Bone marrow (tissue), 2 donors: Measurements from ENCODE around the gene SLC16A8.
A peak's percentile ranks its signal among the peaks of the same experiment; 100 is the strongest.

ENCODE experiments used
- DNase-seq, 2 donors: peaks; one replicate each; lab custom pipeline; 2025; lab: John Stamatoyannopoulos, UW

Gene SLC16A8

DNA sequence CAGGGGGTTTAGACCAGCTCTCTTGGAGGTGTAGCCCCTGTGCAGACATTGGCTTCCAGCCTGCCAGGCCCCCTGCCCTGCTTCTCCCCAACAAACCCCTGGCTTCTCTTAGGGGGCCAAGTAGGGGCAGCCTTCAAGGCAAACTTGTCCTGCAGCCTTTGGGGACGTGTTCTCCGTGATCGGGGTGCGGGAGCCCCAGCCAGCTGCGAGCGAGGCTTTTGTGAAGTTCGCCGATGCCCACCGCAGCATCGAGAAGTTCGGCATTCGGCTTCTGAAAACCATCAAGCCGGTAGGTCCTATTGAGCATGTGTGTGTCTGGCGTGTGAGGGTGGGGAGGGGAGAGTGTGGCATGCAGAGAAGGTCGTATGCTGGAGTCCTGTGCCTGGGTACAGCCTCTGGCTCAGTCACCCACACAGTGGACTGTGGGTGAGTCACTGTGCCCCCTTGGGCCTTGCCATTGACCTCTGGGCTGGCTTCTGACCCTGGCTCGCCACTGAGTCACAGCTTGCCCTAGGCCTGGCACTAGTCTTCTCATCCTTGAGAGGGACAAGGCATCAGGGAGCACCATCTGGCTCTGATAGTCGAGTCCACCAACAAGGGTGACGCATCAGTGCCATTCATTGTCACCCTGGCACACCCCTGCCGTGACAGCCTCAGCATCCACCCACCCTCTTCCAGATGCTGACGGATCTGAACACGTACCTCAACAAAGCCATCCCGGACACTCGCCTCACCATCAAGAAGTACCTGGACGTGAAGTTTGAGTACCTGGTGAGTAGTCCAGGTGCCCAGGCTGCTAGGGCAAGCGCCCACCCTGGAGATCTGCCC, 11.4 kb downstream of the SLC16A8 start:
- DNase-seq, result no peak

DNA sequence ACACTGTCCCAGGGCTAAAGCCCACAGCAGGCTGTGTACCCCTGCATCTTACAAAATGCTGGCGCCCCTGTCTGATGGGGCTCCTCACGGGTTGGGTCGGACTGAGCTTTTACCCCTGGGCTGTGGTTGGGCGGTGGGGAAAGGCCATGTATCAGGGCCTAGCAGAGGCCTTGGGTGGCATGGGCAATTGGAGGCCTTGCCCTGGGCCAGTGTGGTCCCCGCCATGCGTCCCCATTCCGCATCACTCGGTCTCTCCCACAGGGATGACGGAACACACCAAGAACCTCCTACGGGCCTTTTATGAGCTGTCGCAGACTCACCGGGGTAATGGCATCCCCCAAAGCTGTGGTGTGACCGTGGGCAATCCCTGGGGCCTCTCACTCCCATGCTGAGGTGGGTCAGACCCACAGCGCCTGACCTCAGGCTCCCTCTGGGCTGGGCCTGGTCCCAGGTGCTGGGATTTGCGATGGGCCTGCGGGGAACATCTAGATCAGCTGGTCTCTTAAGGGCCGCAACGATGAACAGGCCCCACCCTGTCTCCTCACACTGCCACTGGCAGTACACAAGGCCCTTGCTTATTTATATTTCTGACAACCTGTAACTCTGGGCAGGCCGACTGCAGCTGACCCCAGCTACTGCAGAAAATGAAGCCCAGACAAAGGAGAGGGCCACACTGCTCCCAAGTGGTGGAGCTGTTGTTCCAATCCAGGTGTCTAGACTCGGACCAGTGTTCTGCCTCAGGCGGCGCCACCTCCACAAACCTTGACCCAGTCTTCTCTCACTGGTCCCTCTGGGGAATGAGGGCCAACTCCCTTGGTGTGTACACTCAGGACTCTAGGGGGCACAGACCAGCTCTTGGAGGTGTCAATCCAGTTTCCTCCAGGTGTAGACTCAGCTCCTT, 12.3 kb downstream of the SLC16A8 start:
- no peak for DNase-seq

DNA sequence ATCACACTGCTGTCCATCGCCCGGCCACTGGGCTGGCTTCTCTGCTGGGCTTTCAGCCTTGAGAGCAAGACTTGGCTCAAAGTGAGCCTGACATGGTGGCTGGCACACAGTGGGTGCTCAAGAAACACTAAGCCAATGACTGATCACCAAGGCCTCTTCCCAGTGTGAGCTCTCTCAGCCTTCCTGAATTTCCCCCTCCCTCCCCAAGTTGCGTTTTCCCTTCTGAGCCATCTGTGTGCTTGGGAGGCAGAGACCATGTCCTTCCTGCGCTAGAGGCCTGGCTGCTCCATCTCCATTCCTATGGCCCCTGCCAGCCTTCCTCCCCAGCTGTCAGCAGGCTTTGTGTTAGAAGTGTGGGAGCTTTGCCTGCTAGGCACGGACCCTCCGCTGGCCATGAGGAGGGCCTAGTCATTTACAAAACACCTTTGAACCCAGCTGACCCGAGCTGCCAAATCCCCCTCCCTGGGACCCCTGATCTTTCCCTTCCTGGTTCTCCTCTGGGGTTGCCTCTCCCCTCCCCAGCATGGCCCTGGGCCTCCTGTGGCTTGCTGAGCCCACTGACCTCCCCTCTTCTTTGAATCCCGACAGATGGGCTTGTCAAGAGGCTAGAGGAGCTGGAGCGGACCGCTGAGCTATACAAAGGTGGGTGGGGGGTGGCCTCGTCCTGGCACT, 13.6 kb downstream of the SLC16A8 start:
- DNase-seq, result no peak

DNA sequence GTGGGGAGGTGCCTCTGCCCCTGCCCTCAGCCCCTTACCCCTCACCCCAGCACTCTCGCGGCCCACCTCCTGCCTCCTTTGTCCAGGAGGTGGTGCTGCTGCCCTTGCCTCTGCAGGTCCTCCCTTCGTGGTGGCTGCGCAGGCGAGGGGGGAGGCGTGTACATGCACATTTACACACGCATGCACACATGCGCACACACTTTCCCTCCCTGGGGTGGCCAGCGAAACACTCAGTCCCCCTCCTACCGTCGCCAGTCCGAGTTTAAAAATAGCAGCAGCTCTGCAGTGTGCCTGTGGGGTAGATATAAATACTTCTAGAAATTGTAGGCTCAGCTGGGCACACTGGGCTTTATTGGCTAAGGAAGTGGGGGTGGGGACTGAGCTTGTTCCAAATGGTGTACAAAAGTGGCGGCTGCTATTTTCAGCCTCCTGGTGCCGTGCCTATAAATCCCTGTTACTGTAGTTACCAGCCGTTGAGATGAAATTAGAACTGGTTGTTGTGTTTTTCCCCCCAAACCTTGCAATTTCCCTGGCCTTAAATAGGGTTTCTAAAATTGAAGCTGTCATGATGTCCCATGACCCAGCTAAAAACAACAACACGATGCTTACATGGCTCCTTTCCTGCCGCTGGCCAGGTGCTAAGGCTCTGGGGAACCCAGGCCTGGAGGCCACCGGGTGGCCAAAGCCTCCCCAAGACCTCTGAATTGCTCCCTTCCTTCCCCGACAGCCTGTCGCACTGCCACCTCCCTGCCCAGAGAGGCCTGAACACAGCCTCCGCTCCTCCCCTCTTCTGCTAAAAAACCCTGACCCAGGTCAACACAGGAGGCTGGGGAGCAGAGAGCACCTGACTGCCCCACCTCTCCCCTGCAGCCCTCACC, 14.4 kb downstream of the SLC16A8 start:
- no peak for DNase-seq

DNA sequence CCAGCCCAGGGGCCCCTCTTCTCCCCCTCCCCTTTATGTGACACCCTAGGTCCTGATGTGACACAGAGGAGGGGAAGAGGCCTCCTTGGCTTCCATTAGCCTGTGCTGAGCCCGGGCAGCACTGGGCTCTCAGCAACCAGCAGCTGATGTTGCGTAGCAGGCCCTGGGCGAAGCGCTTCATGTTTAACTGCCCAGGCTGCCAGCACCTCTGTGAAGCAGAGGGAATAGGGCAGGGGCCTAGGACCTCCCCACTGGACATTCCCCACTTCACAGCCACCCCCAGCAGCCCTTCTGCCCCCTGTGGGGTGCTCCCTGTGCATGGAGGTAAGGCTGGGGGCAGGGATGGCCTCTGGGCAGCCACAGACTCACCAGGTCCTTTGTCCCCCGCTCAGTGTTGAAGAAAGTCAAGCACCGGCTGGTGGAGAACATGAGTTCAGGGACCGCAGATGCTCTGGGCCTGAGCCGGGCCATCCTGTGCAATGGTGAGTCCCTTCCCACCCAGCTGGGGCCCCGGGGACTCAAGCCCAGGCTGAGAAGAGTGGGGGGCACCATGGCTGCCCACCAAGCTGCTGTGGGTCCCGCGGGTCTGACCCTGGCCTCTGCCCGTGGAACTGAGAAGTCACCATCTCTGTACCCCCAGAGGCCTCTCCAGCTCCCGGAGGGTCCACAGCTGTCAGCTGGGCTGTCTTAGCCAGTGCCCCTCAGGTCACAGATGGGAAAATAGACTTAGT, 15.2 kb downstream of the SLC16A8 start:
- DNase-seq, result no peak

DNA sequence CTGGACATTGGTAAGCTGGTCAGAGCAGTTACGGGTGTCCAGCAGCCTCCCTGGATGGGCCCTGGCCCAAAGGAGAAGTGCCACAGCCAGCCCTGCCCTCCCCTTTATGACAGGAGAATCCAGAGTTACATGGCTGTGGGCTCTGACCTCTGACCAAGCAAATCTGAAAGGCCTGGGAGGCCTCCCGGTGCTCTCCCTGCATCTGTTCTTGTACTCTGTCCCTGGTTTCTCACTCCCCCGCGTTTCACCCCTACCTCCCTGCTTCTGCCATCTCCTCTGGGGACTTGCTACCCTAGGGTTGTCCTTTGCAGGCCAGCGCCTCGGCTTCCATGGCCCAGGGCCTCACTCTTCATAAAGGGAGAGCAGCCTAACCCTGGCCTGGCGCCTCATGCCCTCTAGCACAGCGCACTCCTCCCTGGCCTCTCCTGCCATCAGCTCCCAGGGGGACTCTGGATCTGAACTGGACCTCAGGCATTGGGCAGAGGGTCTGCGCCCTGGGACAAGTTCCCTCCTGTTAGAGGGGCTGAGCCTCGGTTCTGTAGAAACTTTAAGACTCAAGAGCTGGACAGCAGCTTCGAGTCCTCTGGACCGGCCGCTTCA, 16.1 kb downstream of the SLC16A8 start:
- no peak for DNase-seq

DNA sequence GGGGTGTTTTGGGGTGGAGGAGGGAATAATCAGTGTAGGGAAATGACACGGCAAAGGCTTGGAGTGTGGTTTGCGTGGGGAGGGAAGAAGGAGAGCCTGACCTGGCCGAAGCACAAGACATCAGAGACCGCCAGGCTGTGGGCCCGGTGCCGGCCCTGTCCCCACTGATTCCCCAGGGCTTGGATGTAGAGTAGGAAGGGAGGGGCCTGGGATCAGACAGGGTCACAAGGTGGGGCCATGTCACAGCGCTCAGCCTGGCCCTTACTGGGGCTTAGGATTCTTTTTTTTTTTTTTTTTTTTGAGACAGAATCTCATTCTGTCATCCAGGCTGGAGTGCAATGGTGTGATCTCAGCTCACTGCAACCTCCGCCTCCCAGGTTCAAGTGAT, 17.0 kb downstream of the SLC16A8 start:
- DNase-seq, result no peak

DNA sequence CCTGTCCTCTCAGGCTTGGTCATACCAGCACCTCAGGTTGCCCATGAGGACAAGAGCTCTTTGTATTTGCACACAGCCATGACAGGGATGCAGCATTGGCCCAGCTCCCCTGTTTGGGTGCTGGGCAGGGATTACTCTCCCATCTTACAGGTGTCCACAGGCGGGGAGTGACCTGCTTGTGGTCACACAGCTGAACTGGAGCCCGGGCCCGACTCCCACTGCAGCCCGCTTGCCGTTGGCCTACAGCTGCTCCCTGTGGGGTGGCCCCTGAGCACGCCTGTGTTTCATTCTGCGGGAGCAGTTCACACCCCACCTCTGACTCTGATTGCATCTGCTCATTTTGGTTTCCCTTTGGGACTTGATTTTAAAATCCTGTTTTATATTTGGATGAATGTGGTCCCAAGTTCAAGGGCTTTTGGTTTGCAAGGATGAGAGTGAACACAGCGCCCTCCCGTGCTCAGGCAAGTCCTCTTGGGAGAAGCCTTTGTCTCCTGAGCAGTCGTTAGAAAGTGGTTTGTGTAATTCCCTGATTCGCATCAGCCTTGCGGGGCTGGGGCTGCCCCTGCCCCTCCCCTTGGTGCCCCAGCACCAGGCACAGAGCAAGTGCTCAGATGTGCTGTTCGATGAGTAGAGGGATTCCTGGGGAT, 17.5 kb downstream of the SLC16A8 start:
- DNase-seq, result no peak

DNA sequence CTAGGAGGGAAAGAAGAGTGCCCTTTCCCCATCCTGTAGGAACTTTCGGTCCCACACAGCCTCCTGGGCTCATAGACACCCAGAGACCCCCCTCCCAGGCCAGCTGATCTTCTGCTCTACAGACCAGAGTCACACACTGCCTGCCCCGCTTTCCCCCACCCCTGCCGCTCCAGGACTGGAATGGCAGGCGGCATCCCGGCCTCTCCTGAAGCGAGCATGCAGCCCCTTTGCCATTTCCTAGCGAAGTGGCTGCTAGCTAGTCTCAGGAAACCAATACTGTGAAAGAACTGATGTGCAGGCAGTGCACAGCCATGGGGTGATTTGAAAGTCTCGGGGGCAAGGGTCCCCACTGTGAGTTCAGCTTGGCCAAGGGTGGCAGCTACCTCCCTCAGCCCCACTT, 18.4 kb downstream of the SLC16A8 start:
- DNase-seq, result no peak

DNA sequence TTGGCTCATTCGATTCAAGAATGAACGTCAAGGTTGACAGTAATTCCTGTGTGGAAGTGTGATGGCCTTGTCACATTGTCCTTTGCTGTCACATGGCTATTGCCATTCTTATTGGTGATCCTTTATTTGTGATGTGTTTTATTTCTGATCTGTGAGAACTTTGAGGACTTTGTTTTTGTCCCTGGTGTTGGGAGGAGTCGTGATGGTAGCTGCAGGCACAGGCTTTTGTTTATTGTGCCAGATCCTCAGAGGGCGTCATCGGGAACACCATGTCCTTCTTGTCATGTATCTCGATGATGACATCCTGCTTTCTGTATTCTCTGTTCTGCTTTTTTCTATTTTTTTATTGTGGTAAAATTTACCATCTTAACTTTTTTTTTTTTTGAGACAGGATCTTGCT, 21.2 kb downstream of the SLC16A8 start:
- no peak for DNase-seq

DNA sequence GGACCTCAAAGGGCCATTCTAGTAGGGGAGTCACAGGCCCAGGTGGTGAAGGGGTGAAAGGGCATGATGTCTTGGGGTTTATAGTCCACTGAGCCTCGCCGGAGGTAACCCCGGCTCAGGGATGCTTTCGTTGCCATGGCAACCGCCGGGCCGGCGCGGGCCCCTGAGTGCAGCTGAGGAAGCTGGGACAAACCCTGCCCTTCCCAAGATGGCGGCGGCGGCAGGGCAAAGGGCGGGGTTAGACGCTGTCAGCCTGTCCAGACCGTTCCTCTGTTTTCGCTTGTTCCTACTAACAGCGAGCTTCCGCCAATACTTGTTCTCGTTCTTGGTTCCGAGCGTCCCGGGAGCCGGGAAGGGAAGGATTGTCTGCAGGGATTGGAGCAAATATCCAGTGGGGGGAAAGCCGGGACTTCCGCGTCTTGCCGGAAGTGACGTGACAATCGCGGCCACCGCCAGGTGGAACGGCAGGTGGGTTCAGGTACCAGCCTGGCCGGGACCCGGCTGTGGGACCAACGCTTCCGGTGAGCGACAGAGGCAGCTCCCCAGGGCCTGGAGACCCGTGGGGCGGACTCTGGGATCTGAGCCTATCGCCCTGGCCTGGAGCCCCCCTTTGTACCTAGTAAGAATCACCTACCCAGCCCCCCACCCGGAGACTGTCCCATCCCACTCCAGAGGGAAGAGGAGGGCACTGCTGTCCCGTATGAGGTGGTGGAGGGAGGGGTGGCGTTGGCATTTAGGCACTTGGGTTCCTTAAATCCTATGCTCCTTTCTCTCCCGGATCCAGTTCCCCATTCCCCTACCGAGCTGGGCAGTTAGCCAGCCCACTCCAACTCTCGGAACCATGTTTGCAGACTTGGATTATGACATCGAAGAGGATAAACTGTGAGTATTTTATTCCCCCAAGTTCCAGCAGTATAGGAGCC, 26.8 kb downstream of the SLC16A8 start, which contains the start of gene PICK1:
Gene PICK1 (plus strand): TSS at position 436 of the 923 bp plus-strand sequence. CDS start 406 bp downstream, at position 842.
- peak; percentile 47 to 64 for DNase-seq

DNA sequence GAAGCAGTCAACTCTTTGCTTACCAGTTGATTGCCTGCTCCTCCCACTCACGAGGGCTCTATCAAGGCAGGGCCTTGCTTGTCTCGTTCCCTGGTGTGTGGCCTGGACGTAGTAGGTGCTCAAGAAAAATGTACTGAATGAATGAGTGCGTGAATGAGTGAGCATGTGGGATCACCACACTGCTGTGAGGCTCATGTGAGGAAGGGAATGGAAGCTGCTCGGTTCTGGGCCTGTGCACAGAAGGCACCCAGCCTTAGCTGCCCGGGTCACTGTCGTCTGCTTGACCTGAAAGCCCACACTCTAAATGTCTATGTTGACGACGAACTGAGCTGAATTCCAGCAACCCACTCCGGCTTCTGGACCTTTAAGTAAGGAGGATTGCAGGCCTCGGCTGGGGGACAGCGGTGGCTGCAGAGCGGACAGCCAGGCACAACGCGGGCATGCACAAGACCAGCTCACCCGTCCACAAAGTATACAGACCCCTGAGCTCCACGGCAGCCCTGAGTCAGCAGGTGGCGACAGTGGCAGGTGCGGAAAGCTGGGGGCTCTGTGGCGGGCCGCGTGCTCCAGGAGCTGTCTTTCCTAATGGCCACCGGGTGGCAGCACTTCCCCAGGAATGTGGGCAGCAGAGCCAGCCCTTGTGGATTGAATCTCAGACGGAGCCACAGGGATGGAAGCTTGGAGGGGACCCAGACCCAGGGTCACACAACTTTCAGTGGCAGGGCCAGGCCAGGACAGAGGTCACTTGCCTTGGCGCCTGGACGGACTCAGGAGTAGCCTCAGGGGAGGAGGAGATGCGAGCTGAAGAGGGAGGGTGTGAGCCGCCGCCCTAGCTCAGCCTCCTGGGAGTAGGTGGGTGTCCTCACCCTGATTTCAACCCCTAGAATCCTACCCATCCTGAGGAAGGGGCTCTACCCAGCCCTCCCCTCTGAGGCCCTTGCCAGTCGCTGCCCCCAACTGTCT, 31.8 kb downstream of the SLC16A8 start:
- peak; percentile 34 to 72 for DNase-seq

DNA sequence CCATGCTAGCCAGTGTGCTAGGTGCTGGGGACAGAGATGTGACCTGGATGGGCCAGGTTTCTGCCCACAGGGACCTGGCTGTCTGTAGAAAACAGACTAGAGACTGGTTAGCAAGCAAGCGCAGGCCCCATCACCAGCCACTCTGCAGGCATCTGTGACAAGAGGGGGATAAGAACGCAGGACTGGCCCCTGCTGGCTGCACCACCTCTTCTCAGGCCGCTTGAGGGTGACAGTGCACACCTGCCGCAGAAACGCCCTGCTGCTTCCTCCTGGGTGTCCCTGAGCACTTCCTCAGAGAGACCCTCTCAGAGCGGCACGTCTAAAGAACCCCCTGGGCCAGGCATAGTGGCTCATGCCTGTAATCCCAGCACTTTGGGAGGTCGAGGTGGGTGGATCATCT, 32.7 kb downstream of the SLC16A8 start:
- no peak for DNase-seq

DNA sequence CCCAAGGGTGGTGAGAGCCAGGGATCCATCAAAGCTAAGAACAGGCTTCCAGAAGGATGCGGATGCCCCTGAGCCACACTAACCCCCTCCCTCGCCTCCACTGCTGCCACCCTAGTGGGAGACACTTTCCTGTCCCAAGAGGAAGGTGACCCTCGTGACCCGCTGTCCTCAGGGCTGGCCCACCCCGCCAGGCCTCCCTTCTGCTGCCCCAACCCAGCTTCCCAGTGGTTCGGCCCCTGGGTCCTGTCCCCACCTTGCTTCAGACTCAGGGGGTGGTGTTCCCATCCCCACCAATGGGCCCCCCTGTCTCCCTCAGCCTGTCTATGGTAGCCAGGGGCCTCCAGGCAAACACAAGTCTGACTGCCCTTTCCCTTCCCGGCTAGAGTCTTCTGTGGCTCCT, 33.3 kb downstream of the SLC16A8 start:
- DNase-seq, result no peak

DNA sequence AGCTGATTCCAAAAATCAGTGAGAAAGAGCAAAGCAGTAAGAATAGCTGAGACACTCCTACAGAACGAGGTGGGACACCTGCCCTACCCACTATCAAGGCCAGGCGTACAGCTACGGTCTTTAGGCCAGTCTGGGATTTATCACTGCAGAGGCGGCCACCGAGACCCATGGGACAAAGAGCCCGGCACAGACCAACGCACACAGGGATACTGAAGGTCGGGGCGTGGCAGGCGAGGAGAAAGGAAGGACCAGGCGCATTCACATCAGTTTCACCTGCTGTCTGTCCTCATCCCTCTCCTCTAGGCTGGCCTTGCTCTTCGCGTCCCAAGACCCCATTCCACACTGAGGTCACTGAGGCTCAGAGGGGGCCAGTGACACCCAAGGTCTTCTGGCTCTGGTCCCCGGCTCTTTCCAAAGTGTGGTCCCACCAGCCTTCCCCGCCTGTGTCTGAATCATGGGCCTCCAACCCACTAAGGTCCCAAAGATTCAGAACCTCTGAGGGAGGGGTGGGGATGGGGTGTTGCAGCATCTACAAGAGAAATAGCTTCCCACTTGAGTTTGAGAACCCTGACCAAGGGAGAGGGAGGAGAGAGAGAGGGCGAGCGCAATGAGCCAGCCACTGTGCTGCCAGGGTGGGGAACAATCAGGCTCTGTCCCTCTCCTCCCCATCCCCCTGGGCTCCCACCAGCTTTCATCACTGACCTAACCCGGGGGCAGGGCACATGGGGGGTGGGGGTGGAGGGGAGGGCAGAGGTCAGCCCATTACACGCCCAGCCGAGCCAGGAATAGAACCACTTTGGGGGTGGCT, 34.0 kb downstream of the SLC16A8 start:
- DNase-seq, result no peak

DNA sequence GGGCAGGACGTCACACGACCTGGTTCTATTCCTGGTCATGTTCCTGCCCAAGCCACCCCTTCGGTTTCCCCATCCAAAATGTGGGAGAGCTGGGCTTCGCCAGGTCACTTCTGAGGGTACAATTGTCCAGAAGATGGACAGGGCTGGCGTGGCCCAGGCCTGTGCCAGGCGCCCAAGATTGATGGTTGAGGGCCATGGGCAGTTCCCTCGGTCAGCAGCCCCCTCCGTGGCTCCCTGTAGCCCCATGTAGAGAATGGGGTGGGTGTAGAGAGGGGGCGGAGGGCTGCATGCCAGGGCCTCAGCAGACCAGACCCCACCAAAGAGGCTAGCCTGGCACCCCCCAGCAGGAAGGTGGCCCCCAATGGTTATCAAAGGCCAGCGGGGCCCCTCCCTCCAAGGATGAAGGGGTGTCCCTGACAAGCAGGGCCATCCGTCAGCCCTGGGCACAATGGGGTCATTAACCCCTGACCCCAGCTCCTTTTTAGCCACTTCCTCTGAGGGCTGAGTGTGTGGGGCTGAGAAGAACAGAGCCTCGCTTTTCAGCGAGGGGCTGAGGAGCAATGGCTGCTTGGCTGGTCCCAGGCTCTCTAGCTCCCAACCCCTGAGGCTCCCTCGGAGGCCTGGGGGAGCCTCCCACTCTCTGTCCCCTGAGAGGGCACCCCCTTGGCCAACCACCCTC, 37.8 kb downstream of the SLC16A8 start:
- DNase-seq, result no peak
